ENCODE data around the gene EPB41L2.
A peak's percentile ranks its signal among the peaks of the same experiment; 100 is the strongest.
"Not testable (repeated sequence)": the region's sequence is repeated elsewhere in the genome, so short reads cannot be mapped to it uniquely, and the experiment has no call there.

The EPB41L2 gene

DNA sequence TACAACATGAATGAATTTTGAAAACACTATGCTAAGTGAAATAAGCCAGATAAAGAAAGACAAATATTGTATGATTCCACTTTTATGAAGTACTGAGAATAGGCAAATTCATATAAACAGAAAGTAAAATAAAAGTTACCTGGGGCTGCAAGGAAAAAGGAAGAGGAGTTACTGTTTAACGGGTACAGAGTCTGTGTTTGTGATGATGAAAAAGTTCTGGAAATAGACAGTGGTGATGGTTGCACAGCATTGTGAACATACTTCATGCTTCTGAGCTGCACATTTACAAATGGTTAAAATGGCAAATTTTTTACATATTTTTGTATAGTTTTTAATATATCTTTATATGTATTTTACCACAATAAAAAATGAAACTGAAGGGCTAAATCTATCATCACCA, 29.4 kb downstream of the EPB41L2 start:
- DNase-seq, result no peak

DNA sequence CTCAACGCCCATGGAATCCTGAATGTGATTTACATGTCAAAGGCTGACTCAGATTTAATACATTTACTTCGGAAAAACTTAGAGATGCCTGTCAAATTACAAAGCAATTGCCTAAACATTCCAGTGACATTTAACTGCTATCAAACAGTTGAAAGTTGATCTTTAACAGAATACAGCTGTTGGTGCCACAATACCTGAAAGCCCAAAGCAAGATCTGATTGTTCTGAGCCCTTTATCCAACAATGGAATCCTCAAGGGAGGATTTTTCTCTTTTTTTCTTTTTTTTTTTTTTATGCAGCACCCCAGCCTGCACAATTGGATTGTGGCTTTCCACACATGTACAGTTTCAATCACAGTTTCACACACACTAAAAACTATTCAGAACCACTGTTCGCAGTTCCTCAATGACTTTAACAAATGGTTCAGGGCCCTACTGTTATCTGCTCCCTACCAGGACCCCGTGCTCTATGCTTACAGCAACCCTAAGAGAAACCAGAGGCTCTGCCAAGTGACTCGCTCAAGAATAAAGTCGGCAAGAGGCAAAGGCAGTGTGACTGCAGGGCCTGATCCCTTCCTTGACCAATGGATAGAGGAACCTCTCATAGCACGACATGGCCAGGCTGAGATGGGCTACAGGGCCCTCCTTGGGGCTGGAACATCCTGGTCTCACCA, 33.3 kb downstream of the EPB41L2 start:
- DNase-seq, result no peak

DNA sequence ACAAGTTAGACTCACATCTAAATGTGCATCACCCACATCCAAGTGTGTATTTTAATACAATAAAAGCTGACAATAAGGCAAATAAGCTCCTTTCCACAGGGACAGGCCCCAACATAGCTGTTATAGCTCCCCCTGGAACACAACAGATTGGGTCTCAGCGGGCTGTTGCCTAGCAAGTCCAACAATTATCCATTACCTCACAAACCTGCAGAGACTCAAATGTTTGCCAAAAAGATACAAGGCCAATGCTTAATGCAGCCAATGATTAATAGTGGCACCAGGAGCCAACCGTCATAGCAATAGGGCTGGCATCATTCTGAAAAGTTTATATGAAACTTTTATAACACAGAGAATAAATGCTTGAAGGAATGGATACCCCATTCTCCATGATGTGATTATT, 35.7 kb downstream of the EPB41L2 start:
- peak in 1 of 2 experiments; percentile 7 for DNase-seq

DNA sequence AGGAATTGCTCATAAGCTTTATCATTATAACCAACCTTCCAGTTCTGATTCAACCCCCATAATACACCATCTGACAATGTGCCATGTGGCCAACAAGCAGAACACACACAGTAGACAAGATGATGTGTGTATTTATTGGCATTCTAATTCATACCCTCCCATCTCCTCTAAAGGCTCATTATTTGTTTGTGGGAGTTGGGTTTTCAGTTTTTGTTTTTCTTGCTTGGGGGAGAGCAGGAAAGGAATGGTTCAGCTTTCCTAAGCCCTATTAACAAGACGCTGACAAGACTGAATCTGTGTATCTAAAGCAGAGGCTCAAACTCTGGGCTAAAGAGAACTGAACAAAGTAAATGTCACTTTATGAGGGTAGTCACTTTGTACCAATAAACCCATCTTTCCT, 36.8 kb downstream of the EPB41L2 start:
- no peak for DNase-seq

DNA sequence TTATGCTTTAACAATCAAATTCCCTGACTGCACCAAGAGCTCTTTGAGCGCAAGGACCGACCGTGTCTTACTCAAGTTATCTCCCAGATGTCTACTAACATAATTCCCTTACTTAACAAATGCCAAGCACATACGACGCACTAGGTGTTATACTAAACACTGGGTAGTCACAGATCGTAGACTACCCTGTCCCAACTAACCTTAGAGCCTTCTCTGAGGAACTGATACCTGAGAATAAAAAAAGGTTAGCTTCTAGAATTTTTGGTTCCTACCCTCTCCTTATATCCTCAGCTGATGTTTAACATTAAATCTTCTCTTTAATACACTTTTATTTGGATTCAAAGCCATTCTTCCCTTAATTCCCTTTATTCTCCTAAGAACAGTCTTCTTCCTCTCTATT, 38.5 kb downstream of the EPB41L2 start:
- DNase-seq, result no peak

DNA sequence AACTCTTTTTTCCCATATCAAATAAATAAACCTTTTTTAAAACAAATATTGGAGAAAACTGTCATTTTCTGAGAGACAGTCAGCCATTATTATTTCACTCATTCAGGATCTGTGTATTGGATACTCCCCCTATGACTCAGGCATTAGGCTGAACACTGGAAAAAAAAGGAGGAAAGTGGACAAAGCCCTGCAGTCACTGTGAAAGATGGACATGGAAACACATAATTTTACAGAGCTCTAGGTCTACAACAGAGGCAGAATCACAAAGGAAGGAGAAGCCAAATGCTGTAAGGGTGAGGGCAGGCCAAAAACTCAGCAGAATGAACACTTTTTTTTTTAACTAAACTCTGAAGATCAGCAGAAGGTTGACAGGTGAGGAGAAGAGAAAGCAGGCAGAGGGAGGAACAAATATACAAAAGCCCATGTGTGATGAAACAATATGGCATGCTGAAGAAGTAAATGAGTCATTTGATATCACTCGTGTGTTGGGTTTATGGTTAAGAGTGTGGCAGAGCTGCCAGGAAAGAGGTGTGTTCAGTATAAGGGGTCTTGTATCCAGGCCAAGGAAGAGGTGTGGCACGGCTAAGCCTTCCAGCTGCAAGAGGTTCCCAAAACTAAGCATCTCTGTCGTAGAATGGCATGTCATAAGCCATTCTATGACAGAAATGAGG, 39.1 kb downstream of the EPB41L2 start:
- DNase-seq, result no peak

DNA sequence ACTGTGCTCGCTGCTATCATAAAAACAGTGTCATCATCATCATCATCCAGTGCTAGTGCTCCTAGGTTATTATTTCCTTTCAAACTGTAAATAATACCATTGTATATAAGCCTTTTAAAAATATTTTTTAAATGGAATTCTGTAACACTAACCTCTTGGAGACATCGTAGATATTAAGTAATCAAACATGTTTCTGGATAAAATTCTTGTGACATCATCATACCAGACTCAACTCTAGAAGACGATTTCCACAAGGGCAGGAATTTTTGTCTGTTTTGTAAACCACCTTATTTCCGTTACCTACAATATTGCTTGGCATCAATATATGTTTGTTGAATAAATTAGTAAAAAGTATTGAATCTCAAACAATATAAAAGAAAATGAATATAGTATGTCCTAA, 40.4 kb downstream of the EPB41L2 start:
- DNase-seq, result no peak

DNA sequence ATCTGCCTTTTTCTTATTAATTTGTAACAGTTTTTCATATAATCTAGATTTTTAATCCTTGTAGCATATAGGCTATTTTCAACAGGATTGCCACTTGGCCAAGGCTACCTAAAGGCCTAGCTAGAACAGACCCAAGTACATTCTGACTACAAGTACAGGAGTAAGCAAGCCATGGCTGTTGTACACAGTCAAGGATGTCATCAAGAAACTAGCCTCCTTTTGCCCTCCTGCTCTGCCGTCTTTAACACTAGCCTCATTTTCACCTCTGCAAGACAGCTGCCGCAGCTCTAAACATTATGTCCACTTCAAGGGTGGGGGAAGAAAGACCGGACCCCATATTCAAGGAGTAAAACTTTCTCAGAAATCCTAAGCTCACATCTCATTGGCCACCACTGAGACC, 45.1 kb downstream of the EPB41L2 start:
- no peak for DNase-seq

DNA sequence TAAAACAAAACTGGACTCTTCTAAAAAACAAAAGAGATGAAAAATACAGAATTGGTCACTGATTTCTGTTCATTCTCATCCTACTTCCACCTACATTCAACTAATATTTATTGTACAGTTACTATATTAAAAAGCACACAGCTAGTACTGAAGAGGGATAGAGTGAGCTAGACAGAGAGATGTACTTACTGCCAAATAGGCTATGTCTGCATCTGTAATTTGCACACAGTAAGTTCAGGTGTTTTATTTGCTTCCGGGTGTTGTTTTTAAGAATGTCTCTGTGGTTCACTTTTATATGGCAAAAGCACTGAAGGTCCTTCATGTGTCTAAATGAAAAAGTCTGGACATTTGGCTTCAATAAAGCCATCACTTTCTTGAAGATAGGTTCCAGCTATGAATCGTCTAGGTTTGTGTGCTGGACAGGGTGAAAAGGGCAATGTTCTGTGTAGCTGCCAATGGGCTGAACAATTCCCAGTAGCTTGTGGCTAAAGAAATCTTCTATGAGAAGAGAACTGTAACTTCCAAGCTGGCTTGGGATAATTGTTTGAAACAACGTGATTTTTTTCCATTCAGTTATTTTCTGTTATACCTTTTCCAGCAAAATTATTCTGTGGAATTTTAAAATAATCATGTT, 47.3 kb downstream of the EPB41L2 start:
- DNase-seq, result no peak

DNA sequence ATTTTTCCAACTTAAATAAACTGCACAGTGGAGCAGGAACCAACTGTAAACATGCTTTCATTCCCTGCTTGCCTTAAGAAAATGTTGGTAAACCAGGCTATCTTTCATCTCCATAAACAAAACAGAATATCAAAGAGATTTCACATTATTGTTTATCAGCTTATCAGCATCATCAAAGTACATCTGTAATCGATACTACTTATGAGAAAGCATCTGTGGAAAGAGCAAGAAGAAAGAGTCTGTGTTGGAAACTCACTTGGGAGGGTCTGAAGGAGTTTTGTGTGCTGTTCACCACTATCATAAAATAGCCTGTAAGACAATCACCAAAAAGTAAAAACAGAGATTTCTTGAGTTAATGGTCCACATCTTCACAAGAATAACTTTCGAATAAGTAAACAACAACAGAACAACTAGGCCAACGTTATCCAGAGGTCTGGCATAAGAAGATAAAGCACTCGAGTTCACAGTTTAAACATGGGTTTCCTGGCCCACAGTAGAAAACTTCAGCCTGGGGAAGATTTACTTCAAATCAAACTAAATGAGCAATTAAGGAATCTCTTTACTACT, 47.9 kb downstream of the EPB41L2 start:
- DNase-seq, result no peak

DNA sequence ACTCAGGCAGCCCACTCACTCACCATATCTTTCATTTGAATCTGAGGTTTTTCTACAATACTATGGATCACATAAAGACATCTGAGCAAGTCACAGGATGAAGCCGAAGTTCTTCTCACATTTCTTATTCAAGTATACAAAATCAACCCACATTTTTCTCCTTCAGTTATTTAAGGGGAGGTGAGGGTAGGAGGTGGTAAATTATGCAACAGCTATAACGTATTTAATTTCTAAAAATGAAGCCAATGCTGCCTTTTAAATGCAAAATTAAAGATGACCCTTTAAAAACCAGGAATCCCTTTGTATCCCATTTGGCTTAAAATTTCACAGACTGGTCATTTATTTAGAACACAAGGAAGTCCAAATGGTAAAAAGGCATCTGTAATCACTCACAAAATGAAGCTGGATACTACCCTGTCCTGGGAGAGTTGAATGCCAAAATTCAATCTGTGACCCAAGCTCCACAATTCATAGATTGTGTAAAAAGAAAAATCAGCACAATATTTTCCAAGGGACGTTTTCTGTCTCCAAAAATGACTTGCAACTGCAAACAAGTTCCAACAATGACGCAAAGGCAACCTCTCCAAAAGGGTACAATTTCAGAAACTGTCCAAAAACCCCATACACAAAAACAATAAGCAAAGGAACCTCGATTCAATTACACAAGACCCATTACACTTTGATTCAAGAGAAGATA, 48.8 kb downstream of the EPB41L2 start:
- DNase-seq, result no peak

DNA sequence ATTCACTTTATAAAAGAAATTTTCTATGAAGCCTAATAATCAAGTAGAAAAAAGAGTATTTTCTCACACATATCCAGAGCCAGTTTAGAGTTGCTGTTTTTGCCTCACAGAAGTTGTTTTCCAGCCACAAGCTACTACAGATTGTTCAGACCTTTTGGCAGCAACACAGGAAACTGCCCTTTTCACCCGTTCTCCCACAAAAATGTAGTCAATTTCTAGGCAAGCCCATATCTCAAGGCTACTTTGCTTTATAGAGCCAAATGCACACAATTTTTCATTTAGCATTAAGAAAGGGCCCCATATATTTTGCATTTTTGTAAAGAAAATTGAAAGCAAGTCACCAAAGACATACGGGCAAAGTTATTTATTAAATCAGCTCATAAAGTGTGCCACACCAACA, 49.5 kb downstream of the EPB41L2 start:
- no peak for DNase-seq

DNA sequence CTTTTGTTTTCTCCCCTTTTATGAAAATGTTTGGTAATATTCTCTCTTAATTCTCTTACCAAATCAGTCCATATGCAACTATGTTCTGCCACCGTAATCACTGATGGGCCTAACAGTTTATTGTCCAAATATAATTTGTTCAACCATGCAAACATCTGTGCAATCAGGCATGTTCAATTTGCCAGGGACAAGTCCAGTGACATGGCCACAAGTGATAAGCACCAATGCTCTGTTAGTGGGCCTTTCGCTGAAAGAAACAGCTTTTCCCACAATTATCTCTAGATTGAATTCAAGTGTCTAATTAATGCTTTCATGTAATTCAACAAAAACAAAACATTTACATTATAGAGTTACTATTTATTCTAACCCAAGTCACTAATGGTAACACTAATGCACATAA, 53.3 kb downstream of the EPB41L2 start:
- no peak for DNase-seq

DNA sequence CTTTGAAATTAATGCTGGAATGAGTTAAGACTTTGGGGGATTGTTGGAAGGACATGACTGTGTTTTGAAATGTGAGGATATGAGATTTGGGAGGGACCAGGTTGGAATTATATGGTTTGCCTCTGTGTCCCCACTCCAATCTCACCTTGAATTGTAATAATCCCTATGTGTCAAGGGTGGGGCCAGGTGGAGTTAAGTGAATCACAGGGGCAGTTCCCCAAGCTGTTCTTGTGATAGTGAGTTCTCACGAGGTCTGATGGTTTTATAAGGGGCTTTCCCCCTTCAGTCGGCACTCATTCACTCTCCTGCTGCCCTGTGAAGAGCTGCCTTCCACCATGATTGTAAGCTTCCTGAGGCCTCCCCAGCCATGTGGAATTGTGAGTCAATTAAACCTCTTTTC, 54.1 kb downstream of the EPB41L2 start:
- DNase-seq, result not testable (repeated sequence)

DNA sequence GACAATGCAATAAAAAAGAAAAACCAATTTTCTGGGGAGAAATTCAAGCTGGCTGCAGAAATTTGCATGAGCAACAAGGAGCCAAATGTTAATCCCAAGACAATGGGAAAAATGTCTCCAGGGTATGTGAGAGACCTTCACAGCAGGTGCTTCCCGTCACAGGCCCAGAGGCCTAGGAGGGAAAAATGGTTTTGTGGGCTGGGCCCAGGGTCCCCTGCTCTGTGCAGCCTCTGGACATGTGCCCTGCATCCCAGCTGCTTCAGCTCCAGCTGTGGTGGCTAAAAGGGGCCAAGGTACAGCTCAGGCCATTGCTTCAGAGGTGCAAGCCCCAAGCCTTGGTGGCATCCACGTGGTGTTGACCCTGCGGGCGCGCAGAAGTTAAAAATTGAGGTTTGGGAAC, 55.1 kb downstream of the EPB41L2 start:
- not testable (repeated sequence) for DNase-seq

DNA sequence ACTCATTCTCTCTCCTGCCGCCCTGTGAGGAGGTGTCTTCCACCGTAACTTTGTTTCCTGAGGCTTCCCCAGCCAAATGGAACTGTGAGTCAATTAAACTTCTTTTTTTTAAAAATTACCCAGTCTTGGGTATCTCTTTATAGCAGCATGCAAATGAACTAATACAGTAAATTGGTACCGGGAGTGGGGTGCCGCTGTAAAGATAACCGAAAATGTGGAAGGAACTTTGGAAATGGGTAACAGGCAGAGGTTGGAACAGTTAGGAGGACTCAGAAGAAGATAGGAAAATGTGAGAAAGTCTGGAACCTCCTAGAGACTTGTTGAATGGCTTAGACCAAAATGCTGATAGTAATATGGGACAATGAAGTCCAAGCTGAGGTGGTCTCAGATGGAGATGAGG, 55.8 kb downstream of the EPB41L2 start:
- DNase-seq, result no peak

DNA sequence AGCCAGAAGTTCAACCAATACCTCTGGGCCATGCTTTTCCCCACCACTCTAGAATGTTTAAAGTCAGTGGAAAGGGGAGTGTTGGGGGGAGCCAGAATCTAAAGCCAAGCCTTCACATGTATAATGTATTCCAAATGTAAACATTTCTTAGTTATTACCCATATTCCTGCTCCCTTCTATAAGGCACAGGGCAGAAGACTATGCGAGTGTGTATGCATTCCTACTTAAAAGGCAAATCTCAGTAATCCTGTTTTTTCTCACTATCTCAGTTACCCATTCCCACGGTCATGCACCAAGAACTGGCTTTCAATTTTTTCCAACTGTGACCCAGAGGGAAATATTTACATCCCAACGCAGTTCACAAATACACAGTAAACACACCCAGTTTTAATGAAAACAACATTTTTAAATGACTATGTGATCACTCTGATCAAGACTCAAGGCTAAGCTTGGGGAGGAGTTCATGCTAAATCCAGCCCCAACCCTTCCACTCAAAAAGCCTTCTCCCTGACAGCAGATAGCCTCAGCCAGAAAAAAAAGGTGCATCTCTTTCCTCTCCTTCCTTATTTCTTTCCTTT, 57.5 kb downstream of the EPB41L2 start:
- DNase-seq, result no peak

DNA sequence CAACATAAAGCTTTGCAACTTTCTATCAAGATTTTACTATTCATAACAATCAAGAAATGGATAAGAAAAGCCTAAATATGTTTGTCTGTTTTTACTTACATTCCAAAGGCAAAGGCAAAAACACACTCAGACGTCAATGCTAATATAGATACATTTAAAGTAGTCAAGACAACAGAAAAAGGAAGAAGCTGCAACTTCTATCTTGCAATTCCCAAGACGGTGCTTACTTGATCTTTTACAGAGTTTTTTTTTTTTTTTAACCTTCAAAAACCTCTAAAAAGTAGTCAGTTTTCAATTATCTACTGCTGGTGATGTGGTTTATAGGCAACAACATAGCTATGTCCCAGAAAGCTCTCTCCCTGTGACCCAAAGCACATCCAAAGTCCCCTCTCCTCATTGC, 58.1 kb downstream of the EPB41L2 start:
- no peak for DNase-seq

DNA sequence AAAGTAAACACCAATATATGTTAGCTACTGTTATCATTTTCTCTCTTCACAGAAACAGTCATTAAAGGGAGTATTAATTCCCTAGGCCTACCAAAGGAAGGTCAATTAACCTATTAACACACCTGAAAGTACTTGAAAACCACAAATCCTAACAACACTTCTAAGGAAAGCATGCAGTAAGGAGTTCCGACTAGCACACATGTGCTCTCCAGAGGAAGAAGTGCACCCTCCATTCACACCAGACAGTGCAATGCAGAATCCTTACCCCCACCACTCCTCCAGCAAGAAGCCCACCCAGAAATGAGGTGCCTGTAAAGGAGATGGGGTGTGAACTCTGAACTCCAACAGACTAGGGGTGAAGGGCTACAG, 58.7 kb downstream of the EPB41L2 start:
- DNase-seq, result no peak

DNA sequence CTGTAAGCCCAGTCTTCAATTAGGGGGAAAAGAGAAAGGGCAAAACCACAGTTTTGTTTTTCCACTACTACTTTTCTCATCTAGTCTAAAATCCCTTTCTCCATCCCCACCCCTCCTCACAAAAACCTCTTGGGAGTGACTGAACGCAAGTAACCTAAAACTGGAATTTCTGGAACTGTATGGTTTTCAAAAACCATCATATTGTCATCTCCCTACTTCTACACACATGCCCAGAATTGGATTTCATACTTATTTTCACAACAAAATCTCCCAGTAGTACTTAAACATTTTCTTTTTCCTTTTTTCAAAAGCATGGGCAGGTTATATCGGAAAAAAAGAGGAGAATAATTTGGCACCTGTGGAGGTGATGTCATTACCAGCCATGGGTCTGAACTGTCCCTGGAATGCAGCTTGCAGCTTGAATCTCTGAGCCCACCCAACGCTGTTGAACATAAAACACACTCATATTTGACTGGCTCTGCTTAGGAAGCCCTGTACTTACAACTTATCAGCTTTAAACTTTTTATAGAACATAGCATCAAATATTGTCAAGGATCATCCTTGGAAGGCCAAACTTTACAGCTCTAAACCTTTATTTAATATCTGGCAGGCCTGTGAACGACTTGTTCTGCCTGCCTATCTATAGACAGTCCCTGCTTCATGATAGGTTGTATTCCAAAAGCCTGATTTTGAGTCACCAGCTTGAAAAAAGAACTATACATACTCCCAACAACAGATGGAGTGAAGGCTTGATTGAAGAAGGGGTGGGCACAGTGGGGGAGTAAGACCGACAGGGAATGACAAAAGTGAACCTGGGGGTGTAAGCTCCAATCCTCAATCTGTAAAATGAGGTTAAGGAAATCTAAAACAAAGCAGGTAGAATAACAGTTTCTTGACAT, 59.3 kb downstream of the EPB41L2 start:
- DNase-seq, result no peak

DNA sequence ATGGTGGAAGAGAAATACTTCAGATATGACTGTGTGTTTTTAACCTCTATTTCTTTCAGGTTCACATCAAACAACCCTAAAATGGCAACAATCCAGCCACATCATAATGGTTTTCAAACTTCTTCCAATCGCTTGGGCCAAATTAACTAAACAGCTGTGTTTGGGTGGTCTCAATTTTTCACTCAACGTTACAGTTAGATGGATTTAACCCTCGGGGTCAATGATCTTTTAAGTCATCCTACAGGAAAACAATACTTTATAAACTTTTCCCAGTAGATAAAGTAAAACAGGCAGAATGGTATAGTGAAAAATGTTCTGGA, 60.4 kb downstream of the EPB41L2 start:
- DNase-seq, result no peak

DNA sequence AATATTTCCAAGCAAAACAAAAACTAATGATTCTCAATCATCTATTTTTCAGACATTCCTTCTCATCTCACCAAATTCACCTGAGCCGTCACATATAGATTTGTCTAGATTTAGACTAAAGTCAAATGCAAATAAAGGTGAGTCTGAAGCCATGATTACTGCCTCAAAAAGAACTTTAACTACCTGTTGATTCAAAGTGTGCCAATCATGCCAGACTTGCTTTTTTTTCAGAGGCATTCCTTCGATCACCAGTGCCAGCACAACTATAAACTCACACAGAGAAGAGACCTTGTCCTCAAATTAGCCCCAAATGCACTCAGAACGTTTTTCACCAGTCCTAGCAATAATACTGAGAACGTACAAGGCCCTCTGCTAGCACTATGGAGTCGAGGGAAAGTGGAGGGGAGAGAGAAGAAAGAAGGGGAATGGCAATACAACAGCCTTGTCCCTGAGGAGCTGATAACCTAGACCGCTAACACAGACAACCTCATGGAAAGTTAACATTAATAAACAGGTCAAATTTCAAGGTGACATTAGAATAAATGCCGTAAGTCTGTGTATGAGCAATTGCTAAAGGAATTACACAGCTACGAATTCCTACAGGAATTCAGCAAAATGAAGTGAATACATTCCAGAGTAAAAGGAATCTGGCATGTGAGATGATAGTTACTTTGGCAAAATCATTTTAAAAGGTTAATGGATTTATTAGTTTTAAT, 60.9 kb downstream of the EPB41L2 start:
- DNase-seq, result no peak
